ENCODE results near the gene ZC3HAV1L. TPM values are rescaled to one million over a fixed set of nuclear protein-coding genes. Genes with fewer than 3 reads are reported as not detected.
"Not testable (repeated sequence)": the region's sequence is repeated elsewhere in the genome, so short reads cannot be mapped to it uniquely, and the experiment has no call there.

Gene ZC3HAV1L
- total RNA-seq, 4 donors from 2014 or later, result 7.3 to 12.4 (median 10.2) TPM

- no peak for ATAC-seq
These were observed 25.6 kb upstream of the ZC3HAV1L start for GRCh38 chr7:139061416-139061815.

GRCh38 chr7:139060695-139061237 lies 24.9 kb upstream of the ZC3HAV1L start:
- TF ChIP-seq EP300 (IDR thresholded peaks at IDR 0.05), result no peak
- no peak for TF ChIP-seq POLR2A (IDR thresholded peaks at IDR 0.05)
- no peak for TF ChIP-seq POLR2AphosphoS5 (IDR thresholded peaks at IDR 0.05)
- no peak for TF ChIP-seq CTCF (IDR thresholded peaks at IDR 0.05)
- H3K27me3 ChIP-seq, result no peaks in the 10 kb centered on the region
- H3K9me3 ChIP-seq, result no peaks in the 10 kb centered on the region
- H3K4me1 ChIP-seq, result peaks cover 0 to 10% (median 0%) of the 10 kb centered on the region in 3 donors
- H3K27ac ChIP-seq, result peak overlapping the region in 1 of 4 donors; percentile 8
- peaks cover 0 to 81% of the 10 kb centered on the region in 2 donors for H3K36me3 ChIP-seq
- 72 to 78% methylated on average over 4 to 5 of the region's 5 CpGs for WGBS, 2 donors (ENCODE audit: low coverage in 1 of 2)
- no peak overlapping the region for H3K4me3 ChIP-seq
- ATAC-seq, result no peak

More at GRCh38 chr7:139061416-139061815, 25.6 kb upstream of the ZC3HAV1L start:
- TF ChIP-seq EP300 (IDR thresholded peaks at IDR 0.05), result no peak
- no peak for TF ChIP-seq CTCF (IDR thresholded peaks at IDR 0.05)
- no peak for TF ChIP-seq POLR2A (IDR thresholded peaks at IDR 0.05)
- no peak for TF ChIP-seq POLR2AphosphoS5 (IDR thresholded peaks at IDR 0.05)
- no peak overlapping the region for H3K4me3 ChIP-seq
- no peaks in the 10 kb centered on the region for H3K9me3 ChIP-seq
- peak overlapping the region in 1 of 4 donors; percentile 8 for H3K27ac ChIP-seq
- peaks cover 0 to 10% (median 0%) of the 10 kb centered on the region in 3 donors for H3K4me1 ChIP-seq
- no peaks in the 10 kb centered on the region for H3K27me3 ChIP-seq
- 70 to 72% methylated on average over 4 to 5 of the region's 5 CpGs for WGBS, 2 donors (ENCODE audit: low coverage in 1 of 2)
- H3K36me3 ChIP-seq, result peaks cover 0 to 84% of the 10 kb centered on the region in 2 donors

GRCh38 chr7:139059905-139060304 lies 24.1 kb upstream of the ZC3HAV1L start:
- TF ChIP-seq POLR2A (IDR thresholded peaks at IDR 0.05), result no peak
- Histone ChIP-seq H3K36me3 (peaks cover 0 to 81% of the 10 kb centered on the region in 2 donors), H3K9me3 (no peaks in the 10 kb centered on the region), H3K4me1 (peaks cover 0 to 10% (median 0%) of the 10 kb centered on the region in 3 donors), H3K27ac (peak overlapping the region in 1 of 4 donors; percentile 14), H3K4me3 (no peak overlapping the region), H3K27me3 (no peaks in the 10 kb centered on the region)
- no peak for ATAC-seq
- 50 to 72% methylated on average over 1 of the region's 1 CpG for WGBS, 2 donors (ENCODE audit: low coverage in 1 of 2)

GRCh38 chr7:139058943-139059342 lies 23.1 kb upstream of the ZC3HAV1L start:
- no peak overlapping the region for H3K4me3 ChIP-seq
- 32 to 50% methylated on average over 5 of the region's 5 CpGs for WGBS, 2 donors (ENCODE audit: low coverage in 1 of 2)
- H3K4me1 ChIP-seq, result peaks cover 0 to 10% (median 0%) of the 10 kb centered on the region in 3 donors
- TF ChIP-seq POLR2AphosphoS5 (IDR thresholded peaks at IDR 0.05), result no peak
- TF ChIP-seq EP300 (IDR thresholded peaks at IDR 0.05), result no peak
- TF ChIP-seq CTCF (IDR thresholded peaks at IDR 0.05), result no peak
- TF ChIP-seq POLR2A (IDR thresholded peaks at IDR 0.05), result no peak
- peak; percentile 69 for ATAC-seq
- no peaks in the 10 kb centered on the region for H3K27me3 ChIP-seq
- peaks cover 0 to 81% of the 10 kb centered on the region in 2 donors for H3K36me3 ChIP-seq
- no peaks in the 10 kb centered on the region for H3K9me3 ChIP-seq
- H3K27ac ChIP-seq, result peak overlapping the region in 2 of 4 donors; percentile 7 to 57

- TF ChIP-seq EP300 (IDR thresholded peaks at IDR 0.05) (no peak), POLR2A (IDR thresholded peaks at IDR 0.05) (no peak), POLR2AphosphoS5 (IDR thresholded peaks at IDR 0.05) (no peak)
- Histone ChIP-seq H3K27ac (no peak overlapping the region), H3K36me3 (peaks cover 0 to 81% of the 10 kb centered on the region in 2 donors), H3K9me3 (no peaks in the 10 kb centered on the region), H3K27me3 (no peaks in the 10 kb centered on the region), H3K4me1 (peaks cover 0 to 10% (median 0%) of the 10 kb centered on the region in 3 donors), H3K4me3 (no peak overlapping the region)
- no peak for ATAC-seq
- 80 to 93% methylated on average over 1 of the region's 1 CpG for WGBS, 2 donors (ENCODE audit: low coverage in 1 of 2)
These were observed 19.8 kb upstream of the ZC3HAV1L start for GRCh38 chr7:139055674-139056073.

- ATAC-seq, H3K4me3 ChIP-seq, H3K9me3 ChIP-seq, H3K27me3 ChIP-seq, H3K4me1 ChIP-seq, H3K27ac ChIP-seq: not testable (repeated sequence)
- 88 to 98% methylated on average over 3 to 6 of the region's 14 CpGs for WGBS, 2 donors (ENCODE audit: low coverage in 1 of 2)
- H3K36me3 ChIP-seq, result peaks cover 0 to 81% of the 10 kb centered on the region in 2 donors
These were observed 18.8 kb upstream of the ZC3HAV1L start for GRCh38 chr7:139054656-139055055.
